ENCODE results near the gene ITIH6. TPM values are rescaled to one million over a fixed set of nuclear protein-coding genes. Genes with fewer than 3 reads are reported as not detected.
"Not testable (repeated sequence)": the region's sequence is repeated elsewhere in the genome, so short reads cannot be mapped to it uniquely, and the experiment has no call there.

The ITIH6 gene
- total RNA-seq, 2 experiments from 2014 or later = not detected

- intact Hi-C loops (cut with micrococcal nuclease; ENCODE audit: unreplicated experiment) = no loop called here
- no peak overlapping the region for H3K27ac ChIP-seq (ENCODE audit: low read depth, low read length, poor library complexity, severe bottlenecking)
- TF ChIP-seq, protein P1, sequence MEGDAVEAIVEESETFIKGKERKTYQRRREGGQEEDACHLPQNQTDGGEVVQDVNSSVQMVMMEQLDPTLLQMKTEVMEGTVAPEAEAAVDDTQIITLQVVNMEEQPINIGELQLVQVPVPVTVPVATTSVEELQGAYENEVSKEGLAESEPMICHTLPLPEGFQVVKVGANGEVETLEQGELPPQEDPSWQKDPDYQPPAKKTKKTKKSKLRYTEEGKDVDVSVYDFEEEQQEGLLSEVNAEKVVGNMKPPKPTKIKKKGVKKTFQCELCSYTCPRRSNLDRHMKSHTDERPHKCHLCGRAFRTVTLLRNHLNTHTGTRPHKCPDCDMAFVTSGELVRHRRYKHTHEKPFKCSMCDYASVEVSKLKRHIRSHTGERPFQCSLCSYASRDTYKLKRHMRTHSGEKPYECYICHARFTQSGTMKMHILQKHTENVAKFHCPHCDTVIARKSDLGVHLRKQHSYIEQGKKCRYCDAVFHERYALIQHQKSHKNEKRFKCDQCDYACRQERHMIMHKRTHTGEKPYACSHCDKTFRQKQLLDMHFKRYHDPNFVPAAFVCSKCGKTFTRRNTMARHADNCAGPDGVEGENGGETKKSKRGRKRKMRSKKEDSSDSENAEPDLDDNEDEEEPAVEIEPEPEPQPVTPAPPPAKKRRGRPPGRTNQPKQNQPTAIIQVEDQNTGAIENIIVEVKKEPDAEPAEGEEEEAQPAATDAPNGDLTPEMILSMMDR (conservative IDR thresholded peaks at IDR 0.05; ENCODE audit: low read length) = no peak
- TF ChIP-seq EZH2phosphoT487 (IDR thresholded peaks at IDR 0.05; ENCODE audit: borderline replicate concordance, low read depth, low read length) = no peak
- H3K9me3 ChIP-seq (ENCODE audit: low read length) = no peaks in the 10 kb centered on the region
- H3K79me2 ChIP-seq (ENCODE audit: insufficient read depth, low read depth, low read length) = no peaks in the 10 kb centered on the region
- no peak overlapping the region for H3K4me3 ChIP-seq (ENCODE audit: low read depth, low read length, poor library complexity, severe bottlenecking)
- no peaks in the 10 kb centered on the region for H3K9me2 ChIP-seq (ENCODE audit: insufficient read depth, low read length)
- no peak overlapping the region for H2AFZ ChIP-seq (ENCODE audit: low read length)
- H4K20me1 ChIP-seq (ENCODE audit: insufficient read depth, low read length) = no peaks in the 10 kb centered on the region
- CTCF ChIA-PET (ENCODE audit: unreplicated experiment) = no interaction called here
- no peak for DNase-seq (ENCODE audit: low spot score)
- no peaks in the 10 kb centered on the region for H3K36me3 ChIP-seq (ENCODE audit: insufficient read depth, low read length)
- H3K4me2 ChIP-seq (ENCODE audit: low read length) = no peak overlapping the region
- BruUV-seq (replicated peaks) = no TSS peak
- POLR2A ChIA-PET = interaction anchor here (0.8 kb wide), 1 partner anchor 602 kb away, joined by 3 read pairs; no protein-coding TSS in a partner anchor
- no peaks in the 10 kb centered on the region for H3K4me1 ChIP-seq (ENCODE audit: insufficient read depth, low read length, poor library complexity, severe bottlenecking)
These were observed 4.0 kb downstream of the ITIH6 start for GRCh38 chrX:54794028-54794427.

DNA sequence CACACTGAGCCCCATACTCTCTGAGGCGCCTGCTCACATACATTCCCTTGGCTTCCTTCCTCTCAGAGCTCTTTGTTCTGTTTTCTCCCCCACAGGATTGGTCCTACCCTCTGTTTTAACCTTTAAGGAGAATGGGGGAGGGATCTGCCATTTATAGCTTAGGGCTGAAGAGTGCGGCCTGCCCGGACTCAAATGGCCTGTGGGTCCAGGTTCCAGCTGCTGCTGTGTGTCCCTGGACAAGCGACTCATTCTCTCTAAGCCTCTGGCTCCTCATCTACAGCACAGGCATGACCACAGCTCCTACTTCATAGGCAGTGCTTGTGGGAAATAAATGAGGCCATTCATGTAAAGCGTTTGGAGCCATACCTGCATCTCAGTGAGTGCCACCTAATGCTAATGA lies 8.7 kb downstream of the ITIH6 start:
- BruUV-seq (replicated peaks); H3K4me3 ChIP-seq (ENCODE audit: low read depth, low read length, poor library complexity, severe bottlenecking); H3K79me2 ChIP-seq (ENCODE audit: insufficient read depth, low read depth, low read length); H3K36me3 ChIP-seq (ENCODE audit: insufficient read depth, low read length); POLR2A ChIA-PET; H3K4me1 ChIP-seq (ENCODE audit: insufficient read depth, low read length, poor library complexity, severe bottlenecking); H3K27ac ChIP-seq (ENCODE audit: low read depth, low read length, poor library complexity, severe bottlenecking); intact Hi-C loops (cut with micrococcal nuclease; ENCODE audit: unreplicated experiment); DNase-seq (ENCODE audit: low spot score); H3K9me3 ChIP-seq (ENCODE audit: low read length); CTCF ChIA-PET (ENCODE audit: unreplicated experiment); H4K20me1 ChIP-seq (ENCODE audit: insufficient read depth, low read length); H3K4me2 ChIP-seq (ENCODE audit: low read length); H3K9me2 ChIP-seq (ENCODE audit: insufficient read depth, low read length); H2AFZ ChIP-seq (ENCODE audit: low read length): not testable (repeated sequence)

DNA sequence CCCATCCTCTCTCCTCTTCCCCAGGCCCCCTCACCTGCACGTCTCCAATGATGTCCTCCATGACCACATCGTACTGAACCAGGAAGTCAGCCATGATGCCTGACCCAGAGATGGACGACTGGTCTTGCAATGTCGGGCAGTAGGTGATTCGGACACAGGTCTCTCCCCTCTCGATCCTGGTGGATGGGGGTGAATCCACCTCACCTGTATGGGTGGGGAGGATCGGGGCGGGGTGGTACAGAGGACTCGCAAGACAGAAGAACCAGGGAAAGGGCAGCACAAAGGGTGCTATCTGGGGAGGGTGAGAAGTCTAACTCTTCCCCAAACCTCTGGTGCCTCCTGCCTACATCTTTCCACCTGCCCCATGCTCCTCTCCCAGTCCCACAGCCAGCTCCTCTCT lies 9.6 kb downstream of the ITIH6 start:
- DNase-seq (ENCODE audit: low spot score) = no peak
- Histone ChIP-seq H3K9me3 (ENCODE audit: low read length) (no peaks in the 10 kb centered on the region), H3K9me2 (ENCODE audit: insufficient read depth, low read length) (no peaks in the 10 kb centered on the region), H3K27ac (ENCODE audit: low read depth, low read length, poor library complexity, severe bottlenecking) (no peak overlapping the region), H3K4me1 (ENCODE audit: insufficient read depth, low read length, poor library complexity, severe bottlenecking) (no peaks in the 10 kb centered on the region), H3K4me3 (ENCODE audit: low read depth, low read length, poor library complexity, severe bottlenecking) (no peak overlapping the region), H3K4me2 (ENCODE audit: low read length) (no peak overlapping the region), H2AFZ (ENCODE audit: low read length) (no peak overlapping the region), H4K20me1 (ENCODE audit: insufficient read depth, low read length) (no peaks in the 10 kb centered on the region), H3K79me2 (ENCODE audit: insufficient read depth, low read depth, low read length) (no peaks in the 10 kb centered on the region), H3K36me3 (ENCODE audit: insufficient read depth, low read length) (no peaks in the 10 kb centered on the region)
- BruUV-seq (replicated peaks) = no TSS peak
- intact Hi-C loops (cut with micrococcal nuclease; ENCODE audit: unreplicated experiment) = no loop called here
- no peak for TF ChIP-seq EZH2phosphoT487 (IDR thresholded peaks at IDR 0.05; ENCODE audit: borderline replicate concordance, low read depth, low read length)
- TF ChIP-seq, protein P1 (conservative IDR thresholded peaks at IDR 0.05; ENCODE audit: low read length) = no peak
- CTCF ChIA-PET (ENCODE audit: unreplicated experiment) = no interaction called here
- POLR2A ChIA-PET = no interaction called here

Measured in OCI-LY7 (cell line).